AG08396 (cell line): Measurements from ENCODE around the gene LEPR.
"Not testable (repeated sequence)": the region's sequence is repeated elsewhere in the genome, so short reads cannot be mapped to it uniquely, and the experiment has no call there.

Experiments used
- DNase-seq: peaks from one replicate; pipeline ENCODE4 v3.0.0; 2012; ENCODE audit warnings: low spot score, mixed read lengths

LEPR gene

GRCh38 chr1:65420590-65421350 lies at the start of gene LEPR, which contains the start of gene LEPROT:
LEPR (plus strand) TSS chr1:65420668; CDS start chr1:65565566, 144,898 bp downstream.
LEPROT (plus strand) TSS chr1:65420668; CDS start chr1:65420725, 57 bp downstream.
- no peak for DNase-seq

- DNase-seq: no peak
These were observed 48.9 kb upstream of the LEPR start for GRCh38 chr1:65371544-65371943.

- no peak for DNase-seq
These were observed 47.9 kb upstream of the LEPR start for GRCh38 chr1:65372557-65372956.

- DNase-seq: no peak
These were observed 42.8 kb upstream of the LEPR start for GRCh38 chr1:65377496-65378246.

GRCh38 chr1:65378247-65378946 lies 42.1 kb upstream of the LEPR start:
- no peak for DNase-seq

GRCh38 chr1:65384426-65384825 lies 36.0 kb upstream of the LEPR start:
- not testable (repeated sequence) for DNase-seq

GRCh38 chr1:65386439-65386838 lies 34.0 kb upstream of the LEPR start:
- no peak for DNase-seq

- DNase-seq: no peak
These were observed 32.6 kb upstream of the LEPR start for GRCh38 chr1:65387821-65388220.

GRCh38 chr1:65388908-65389695 lies 31.4 kb upstream of the LEPR start:
- DNase-seq: no peak

GRCh38 chr1:65392497-65392896 lies 28.0 kb upstream of the LEPR start:
- no peak for DNase-seq

- no peak for DNase-seq
These were observed 27.1 kb upstream of the LEPR start for GRCh38 chr1:65393347-65393746.

GRCh38 chr1:65393928-65394327 lies 26.5 kb upstream of the LEPR start:
- DNase-seq: no peak

GRCh38 chr1:65395887-65396612 lies 24.4 kb upstream of the LEPR start:
- DNase-seq: peak; percentile 31

GRCh38 chr1:65398083-65398482 lies 22.4 kb upstream of the LEPR start:
- no peak for DNase-seq

- no peak for DNase-seq
These were observed 21.5 kb upstream of the LEPR start for GRCh38 chr1:65399003-65399402.

GRCh38 chr1:65401612-65402011 lies 18.9 kb upstream of the LEPR start:
- no peak for DNase-seq

GRCh38 chr1:65404941-65405340 lies 15.5 kb upstream of the LEPR start:
- no peak for DNase-seq

GRCh38 chr1:65407877-65408276 lies 12.6 kb upstream of the LEPR start:
- no peak for DNase-seq

GRCh38 chr1:65409314-65409713 lies 11.2 kb upstream of the LEPR start:
- no peak for DNase-seq

- no peak for DNase-seq
These were observed 10.6 kb upstream of the LEPR start for GRCh38 chr1:65409816-65410326.
